Upper lobe of left lung (tissue), 4 donors: Measurements from ENCODE around the gene PARN.

Experiments used
- POLR2A ChIP-seq, 4 donors: fragments of 450-650 bp; IDR thresholded peaks; one replicate each; pipeline ENCODE4 v1.5.1; 2016 to 2017; ENCODE audit warnings: antibody characterized with exemption in 4 of 4, mild to moderate bottlenecking in 2 of 4
- TF ChIP-seq, protein P1 (sequence below), 6 experiments: fragments of 450-650 bp in 4 of 6; fragments of 200-600 bp in 2 of 6; sonication (generic) in 2 of 6; IDR thresholded peaks; one replicate each; pipeline ENCODE4 v1.5.1; 2016 to 2019; ENCODE audit warnings: antibody characterized with exemption in 6 of 6

DNA sequence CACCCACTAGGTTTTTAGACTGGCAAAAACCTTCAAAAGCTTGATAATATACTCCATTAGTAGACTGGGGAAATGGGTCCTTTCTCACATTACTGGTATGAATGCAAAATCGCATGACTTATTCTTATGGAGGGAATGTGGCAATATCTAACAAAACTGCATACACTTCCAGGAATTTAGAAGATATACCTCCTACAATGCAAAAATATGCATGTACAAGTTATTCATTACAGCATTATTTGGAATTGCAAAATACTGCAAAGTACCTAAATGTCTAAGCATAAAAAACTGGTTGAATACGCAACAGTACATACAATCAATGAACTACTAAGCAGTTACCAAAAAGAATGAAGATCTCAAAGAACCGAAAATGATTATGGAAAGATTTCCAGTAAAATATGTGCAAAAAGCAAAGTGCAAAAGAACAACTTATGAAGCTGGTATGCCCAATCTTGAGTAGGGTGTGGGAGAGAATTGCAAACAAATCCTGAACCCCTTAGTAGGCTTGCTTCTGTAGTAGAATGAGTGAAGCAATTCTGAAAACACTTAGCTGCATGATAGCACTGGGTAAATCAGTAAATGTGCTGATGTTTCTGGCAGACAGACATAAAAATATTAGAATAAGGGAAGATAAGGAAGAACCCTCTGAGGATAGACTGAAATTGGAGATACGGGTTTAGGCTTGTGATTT lies 180.1 kb downstream of the PARN start:
- TF ChIP-seq, protein P1, sequence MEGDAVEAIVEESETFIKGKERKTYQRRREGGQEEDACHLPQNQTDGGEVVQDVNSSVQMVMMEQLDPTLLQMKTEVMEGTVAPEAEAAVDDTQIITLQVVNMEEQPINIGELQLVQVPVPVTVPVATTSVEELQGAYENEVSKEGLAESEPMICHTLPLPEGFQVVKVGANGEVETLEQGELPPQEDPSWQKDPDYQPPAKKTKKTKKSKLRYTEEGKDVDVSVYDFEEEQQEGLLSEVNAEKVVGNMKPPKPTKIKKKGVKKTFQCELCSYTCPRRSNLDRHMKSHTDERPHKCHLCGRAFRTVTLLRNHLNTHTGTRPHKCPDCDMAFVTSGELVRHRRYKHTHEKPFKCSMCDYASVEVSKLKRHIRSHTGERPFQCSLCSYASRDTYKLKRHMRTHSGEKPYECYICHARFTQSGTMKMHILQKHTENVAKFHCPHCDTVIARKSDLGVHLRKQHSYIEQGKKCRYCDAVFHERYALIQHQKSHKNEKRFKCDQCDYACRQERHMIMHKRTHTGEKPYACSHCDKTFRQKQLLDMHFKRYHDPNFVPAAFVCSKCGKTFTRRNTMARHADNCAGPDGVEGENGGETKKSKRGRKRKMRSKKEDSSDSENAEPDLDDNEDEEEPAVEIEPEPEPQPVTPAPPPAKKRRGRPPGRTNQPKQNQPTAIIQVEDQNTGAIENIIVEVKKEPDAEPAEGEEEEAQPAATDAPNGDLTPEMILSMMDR (IDR thresholded peaks at IDR 0.05), result no peak
- no peak for TF ChIP-seq POLR2A (IDR thresholded peaks at IDR 0.05)
